Measurements from ENCODE around the gene TDRD3. TPM values are rescaled to one million over a fixed set of nuclear protein-coding genes. Genes with fewer than 3 reads are reported as not detected.
"Not testable (repeated sequence)": the region's sequence is repeated elsewhere in the genome, so short reads cannot be mapped to it uniquely, and the experiment has no call there.

Gene TDRD3
- total RNA-seq, 1 donor from 2014 or later = 17.3 TPM

DNA sequence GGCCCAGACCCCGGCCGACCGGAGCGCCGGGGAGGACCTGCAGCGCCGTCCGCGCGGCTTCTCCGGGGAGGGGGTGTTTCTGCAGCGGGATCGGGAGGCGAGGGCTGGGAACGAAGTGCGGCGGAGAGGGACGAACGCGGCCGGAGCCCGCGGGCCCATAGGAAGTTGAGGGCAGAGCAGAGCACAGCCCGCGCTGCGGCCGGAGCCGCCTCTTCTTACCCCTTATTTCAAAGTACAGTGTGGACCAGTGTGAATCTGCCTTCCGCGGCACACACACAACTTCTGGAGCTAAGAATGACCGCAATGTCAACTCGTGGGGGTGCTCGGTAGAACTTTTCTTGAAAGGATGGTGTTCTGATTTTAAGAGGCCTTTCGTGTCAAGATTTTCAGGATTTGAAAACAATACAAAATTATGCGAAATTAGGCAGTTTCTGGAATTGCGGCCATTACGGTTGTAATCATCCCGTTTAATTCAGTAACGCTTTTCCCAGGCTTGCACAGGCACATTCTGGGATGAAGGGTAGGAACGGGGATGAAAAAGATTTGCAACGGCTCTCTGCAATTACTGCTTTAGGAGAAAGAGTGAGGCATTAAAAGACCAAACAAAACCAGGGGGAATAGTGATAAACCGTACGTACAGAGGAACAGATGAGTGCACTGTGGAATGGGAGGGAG, 821 bp downstream of the TDRD3 start:
- Mint-ChIP-seq H3K36me3 (ENCODE audit: low read depth, unreplicated experiment) (no peaks in the 10 kb centered on the region), H3K27ac (ENCODE audit: unreplicated experiment) (peak overlapping the region; percentile 79), H3K4me1 (ENCODE audit: unreplicated experiment) (peaks cover 18% of the 10 kb centered on the region), H3K27me3 (ENCODE audit: unreplicated experiment) (peaks cover 14% of the 10 kb centered on the region), H3K9me3 (ENCODE audit: unreplicated experiment) (no peaks in the 10 kb centered on the region), H3K4me3 (ENCODE audit: unreplicated experiment) (peak overlapping the region; percentile 98)
- TF ChIP-seq CTCF (IDR thresholded peaks at IDR 0.05; ENCODE audit: unreplicated experiment) = no peak
- peak; percentile 73 for DNase-seq (ENCODE audit: low spot score)

GRCh38 chr13:60398379-60398891, 1.4 kb downstream of the TDRD3 start:
- peaks cover 18% of the 10 kb centered on the region for H3K4me1 Mint-ChIP-seq (ENCODE audit: unreplicated experiment)
- H3K9me3 Mint-ChIP-seq (ENCODE audit: unreplicated experiment) = no peaks in the 10 kb centered on the region
- no peaks in the 10 kb centered on the region for H3K36me3 Mint-ChIP-seq (ENCODE audit: low read depth, unreplicated experiment)
- no peak for DNase-seq (ENCODE audit: low spot score)
- TF ChIP-seq CTCF (IDR thresholded peaks at IDR 0.05; ENCODE audit: unreplicated experiment) = no peak
- peaks cover 14% of the 10 kb centered on the region for H3K27me3 Mint-ChIP-seq (ENCODE audit: unreplicated experiment)
- H3K27ac Mint-ChIP-seq (ENCODE audit: unreplicated experiment) = peak overlapping the region; percentile 79
- H3K4me3 Mint-ChIP-seq (ENCODE audit: unreplicated experiment) = peak overlapping the region; percentile 98

DNA sequence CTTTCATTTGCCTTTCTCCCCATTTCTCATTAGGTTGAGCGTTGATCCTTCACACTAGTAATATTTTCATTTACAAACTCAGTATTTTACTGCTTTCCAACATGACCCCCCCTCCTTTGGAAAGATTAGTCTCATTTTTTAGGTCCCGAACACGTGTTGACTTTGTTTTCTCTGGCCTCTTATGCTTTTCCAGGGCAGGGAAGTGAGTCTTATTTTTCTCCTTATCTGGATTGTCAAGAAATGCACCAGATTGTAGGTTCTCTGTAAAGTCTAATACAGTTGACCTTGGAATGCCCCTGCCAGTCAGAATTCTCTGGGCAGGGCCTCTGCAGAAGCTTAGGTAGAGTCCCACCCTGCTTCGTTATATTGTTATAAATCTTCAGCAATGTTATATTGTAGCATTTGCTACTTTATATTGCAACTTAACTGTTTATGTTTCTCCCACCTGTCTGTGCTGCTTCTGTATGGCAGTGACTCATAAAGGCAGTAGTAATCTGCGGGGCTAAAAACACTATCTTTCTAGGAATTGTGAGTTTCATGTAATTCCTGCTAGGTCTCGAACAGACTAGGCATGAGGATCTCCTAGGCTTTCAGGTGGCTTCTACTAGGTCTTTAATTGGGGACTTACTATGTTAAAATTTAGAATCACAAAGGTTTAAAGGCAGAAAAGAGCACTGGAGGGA, 2.0 kb downstream of the TDRD3 start:
- Mint-ChIP-seq H3K4me1 (ENCODE audit: unreplicated experiment) (peaks cover 18% of the 10 kb centered on the region), H3K36me3 (ENCODE audit: low read depth, unreplicated experiment) (no peaks in the 10 kb centered on the region), H3K27me3 (ENCODE audit: unreplicated experiment) (peaks cover 14% of the 10 kb centered on the region), H3K4me3 (ENCODE audit: unreplicated experiment) (peak overlapping the region; percentile 98), H3K27ac (ENCODE audit: unreplicated experiment) (peak overlapping the region; percentile 53), H3K9me3 (ENCODE audit: unreplicated experiment) (no peaks in the 10 kb centered on the region)
- no peak for TF ChIP-seq CTCF (IDR thresholded peaks at IDR 0.05; ENCODE audit: unreplicated experiment)
- no peak for DNase-seq (ENCODE audit: low spot score)

GRCh38 chr13:60402022-60402421, 5.0 kb downstream of the TDRD3 start:
- Mint-ChIP-seq H3K27me3 (ENCODE audit: unreplicated experiment) (peaks cover 11% of the 10 kb centered on the region), H3K27ac (ENCODE audit: unreplicated experiment) (no peak overlapping the region), H3K9me3 (ENCODE audit: unreplicated experiment) (no peaks in the 10 kb centered on the region), H3K4me3 (ENCODE audit: unreplicated experiment) (no peak overlapping the region), H3K36me3 (ENCODE audit: low read depth, unreplicated experiment) (no peaks in the 10 kb centered on the region), H3K4me1 (ENCODE audit: unreplicated experiment) (peaks cover 18% of the 10 kb centered on the region)
- DNase-seq (ENCODE audit: low spot score) = no peak
- no peak for TF ChIP-seq CTCF (IDR thresholded peaks at IDR 0.05; ENCODE audit: unreplicated experiment)

DNA sequence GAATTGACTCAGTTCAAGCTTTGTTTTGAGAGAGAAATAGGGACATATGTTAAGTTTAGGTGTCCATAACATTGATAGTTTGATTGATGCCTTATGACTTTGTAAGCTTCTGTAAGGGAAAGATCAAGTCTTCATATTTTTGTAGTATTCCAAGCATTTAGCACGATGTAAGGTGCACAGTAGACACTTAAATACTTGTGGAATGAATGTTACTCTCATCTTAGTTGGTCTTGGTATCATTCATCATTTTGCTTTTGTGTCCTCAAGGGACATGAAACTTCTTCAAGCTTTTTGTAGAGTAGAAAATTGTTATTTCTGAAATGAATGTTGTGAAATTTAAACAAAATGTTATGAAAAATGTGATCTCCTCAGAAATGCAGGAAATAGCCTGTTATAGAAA, 10.1 kb downstream of the TDRD3 start:
- no peak for TF ChIP-seq CTCF (IDR thresholded peaks at IDR 0.05; ENCODE audit: unreplicated experiment)
- Mint-ChIP-seq H3K36me3 (ENCODE audit: low read depth, unreplicated experiment) (peaks cover 13% of the 10 kb centered on the region), H3K27me3 (ENCODE audit: unreplicated experiment) (no peaks in the 10 kb centered on the region), H3K4me1 (ENCODE audit: unreplicated experiment) (no peaks in the 10 kb centered on the region), H3K4me3 (ENCODE audit: unreplicated experiment) (no peak overlapping the region), H3K9me3 (ENCODE audit: unreplicated experiment) (peaks cover 5% of the 10 kb centered on the region), H3K27ac (ENCODE audit: unreplicated experiment) (no peak overlapping the region)
- DNase-seq (ENCODE audit: low spot score) = no peak

DNA sequence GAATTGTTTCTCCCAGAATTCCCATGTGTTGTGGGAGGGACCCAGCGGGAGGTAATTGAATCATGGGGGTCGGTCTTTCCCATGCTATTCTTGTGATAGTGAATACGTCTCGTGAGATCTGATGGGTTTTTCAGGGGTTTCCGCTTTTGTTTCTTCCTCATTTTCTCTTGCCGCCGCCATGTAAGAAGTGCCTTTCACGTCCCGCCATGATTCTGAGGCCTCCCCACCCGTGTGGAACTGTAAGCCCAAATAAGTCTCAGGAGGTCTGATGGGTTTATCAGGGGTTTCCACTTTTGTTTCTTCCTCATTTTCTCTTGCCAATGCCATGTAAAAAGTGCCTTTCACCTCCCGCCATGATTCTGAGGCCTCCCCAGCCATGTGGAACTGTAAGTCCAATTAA, 10.8 kb downstream of the TDRD3 start:
- H3K4me3 Mint-ChIP-seq (ENCODE audit: unreplicated experiment); H3K4me1 Mint-ChIP-seq (ENCODE audit: unreplicated experiment); H3K9me3 Mint-ChIP-seq (ENCODE audit: unreplicated experiment); H3K27ac Mint-ChIP-seq (ENCODE audit: unreplicated experiment); DNase-seq (ENCODE audit: low spot score); H3K27me3 Mint-ChIP-seq (ENCODE audit: unreplicated experiment): not testable (repeated sequence)
- peaks cover 13% of the 10 kb centered on the region for H3K36me3 Mint-ChIP-seq (ENCODE audit: low read depth, unreplicated experiment)

DNA sequence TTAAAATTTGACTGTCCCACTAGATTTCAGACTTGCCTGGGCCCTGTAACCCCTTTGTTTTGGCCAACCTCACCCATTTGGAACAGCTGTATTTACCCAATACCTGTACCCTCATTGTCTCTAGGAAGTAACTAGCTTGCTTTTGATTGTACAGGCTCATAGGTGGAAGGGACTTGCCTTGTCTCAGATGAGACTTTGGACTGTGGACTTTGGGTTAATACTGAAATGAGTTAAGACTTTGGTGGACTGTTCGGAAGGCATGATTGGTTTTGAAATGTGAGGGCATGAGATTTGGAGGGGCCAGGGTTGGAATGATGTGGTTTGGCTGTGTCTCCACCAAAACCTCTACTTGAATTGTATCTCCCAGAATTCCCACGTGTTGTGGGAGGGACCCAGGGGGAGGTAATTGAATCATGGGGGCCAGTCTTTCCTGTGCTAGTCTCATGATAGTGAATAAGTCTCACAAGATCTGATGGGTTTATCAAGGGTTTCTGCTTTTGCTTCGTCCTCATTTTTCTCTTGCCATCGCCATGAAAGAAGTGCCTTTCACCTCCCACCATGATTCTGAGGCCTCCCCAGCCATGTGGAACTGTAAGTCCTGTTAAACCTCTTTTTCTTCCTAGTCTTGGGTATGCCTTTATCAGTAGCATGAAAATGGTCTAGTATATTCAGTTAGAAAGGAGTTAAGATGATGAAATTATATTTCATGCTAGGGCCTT, 12.7 kb downstream of the TDRD3 start:
- H3K4me3 Mint-ChIP-seq (ENCODE audit: unreplicated experiment); H3K27me3 Mint-ChIP-seq (ENCODE audit: unreplicated experiment); DNase-seq (ENCODE audit: low spot score); H3K4me1 Mint-ChIP-seq (ENCODE audit: unreplicated experiment); H3K9me3 Mint-ChIP-seq (ENCODE audit: unreplicated experiment); H3K27ac Mint-ChIP-seq (ENCODE audit: unreplicated experiment): not testable (repeated sequence)
- peaks cover 13% of the 10 kb centered on the region for H3K36me3 Mint-ChIP-seq (ENCODE audit: low read depth, unreplicated experiment)

All from endothelial cell (in vitro differentiated cells).